IMR-90 (cell line): Measurements from ENCODE around the gene GALNT14. TPM values are rescaled to one million over a fixed set of nuclear protein-coding genes. Genes with fewer than 3 reads are reported as not detected.

Source experiments
- ATAC-seq: fragments of 200-7000 bp; cut with Tn5 transposase; 2 replicates; pipeline ENCODE4 v1.9.1; 2020; ENCODE audit warnings: low read depth, mild to moderate bottlenecking, moderate library complexity
- BruUV-seq: library from RNA; stranded (reverse); fragments of 400-500 nt; replicated peaks from 2 replicates; lab custom pipeline; 2021; lab: Mats Ljungman, UMichigan
- CTCF ChIA-PET: fragments of 300-600 bp; formaldehyde crosslinking; extraction: SDS; loops from one replicate; lab custom pipeline; 2021; ENCODE audit warnings: antibody characterized with exemption; lab: Yijun Ruan, JAX
- POLR2A ChIA-PET: fragments of 300-600 bp; sonication (Branson Sonifier 250); formaldehyde crosslinking; loops from one replicate; lab custom pipeline; 2022; ENCODE audit warnings: antibody characterized with exemption; ENCODE audit not compliant: unreplicated experiment; lab: Charles Lee
- DNase-seq: peaks from one replicate; pipeline ENCODE4 v3.0.0; 2013
- H2AFZ ChIP-seq: replicated peaks from 2 replicates; pipeline ENCODE3; 2013; ENCODE audit warnings: low read length, mild to moderate bottlenecking; ENCODE audit not compliant: poor library complexity
- H2AK5ac ChIP-seq: 2 replicates; pipeline ENCODE4 v1.6.1; 2013; ENCODE audit warnings: low read depth, low read length, inconsistent platforms
- H2AK9ac ChIP-seq: replicated peaks from 2 replicates; pipeline ENCODE3; 2013; ENCODE audit warnings: mild to moderate bottlenecking, low read depth, low read length, moderate library complexity; ENCODE audit not compliant: poor library complexity
- H2BK120ac ChIP-seq: 2 replicates; pipeline ENCODE4 v1.6.1; 2013; ENCODE audit warnings: low read depth, low read length, inconsistent platforms
- H2BK15ac ChIP-seq: 3 replicates; pipeline ENCODE4 v1.6.1; 2013; ENCODE audit warnings: low read depth, low read length, inconsistent platforms
- H2BK20ac ChIP-seq: 2 replicates; pipeline ENCODE4 v1.6.1; 2013; ENCODE audit warnings: low read depth, mild to moderate bottlenecking, inconsistent platforms, low read length, moderate library complexity
- H2BK5ac ChIP-seq: 2 replicates; pipeline ENCODE4 v1.6.1; 2013; ENCODE audit warnings: mild to moderate bottlenecking, low read depth, low read length, inconsistent platforms; ENCODE audit not compliant: poor library complexity, severe bottlenecking
- H3K14ac ChIP-seq: replicated peaks from 2 replicates; pipeline ENCODE4 v1.6.1; 2013; ENCODE audit warnings: low read depth, low read length, inconsistent platforms
- H3K18ac ChIP-seq: 2 replicates; pipeline ENCODE4 v1.6.1; 2013; ENCODE audit warnings: low read depth, low read length, control low read depth
- H3K23ac ChIP-seq: 2 replicates; pipeline ENCODE4 v1.6.1; 2013; ENCODE audit warnings: low read depth, low read length, inconsistent platforms
- H3K27ac ChIP-seq: 2 replicates; pipeline ENCODE4 v1.5.1; 2013; ENCODE audit warnings: mild to moderate bottlenecking, control low read depth, low read length; ENCODE audit not compliant: insufficient read depth
- H3K27me3 ChIP-seq: 2 replicates; pipeline ENCODE4 v1.6.1; 2013; ENCODE audit warnings: low read length; ENCODE audit not compliant: control insufficient read depth, insufficient read depth
- H3K36me3 ChIP-seq: 2 replicates; pipeline ENCODE4 v1.6.1; 2013; ENCODE audit warnings: low read length, mixed read lengths; ENCODE audit not compliant: control insufficient read depth, insufficient read depth
- H3K4ac ChIP-seq: 2 replicates; pipeline ENCODE4 v1.6.1; 2013; ENCODE audit warnings: low read depth, low read length, inconsistent platforms
- H3K4me1 ChIP-seq: 2 replicates; pipeline ENCODE4 v1.6.1; 2013; ENCODE audit warnings: low read length, mixed read lengths; ENCODE audit not compliant: control insufficient read depth, insufficient read depth
- H3K4me2 ChIP-seq: 2 replicates; pipeline ENCODE4 v1.6.1; 2013; ENCODE audit warnings: low read depth, mild to moderate bottlenecking, control low read depth, low read length, moderate library complexity
- H3K4me3 ChIP-seq: 2 replicates; pipeline ENCODE4 v1.5.1; 2013; ENCODE audit warnings: low read depth, mild to moderate bottlenecking, control low read depth, low read length, moderate library complexity; ENCODE audit not compliant: insufficient read depth
- H3K56ac ChIP-seq: 2 replicates; pipeline ENCODE4 v1.6.1; 2013; ENCODE audit warnings: low read length, inconsistent platforms; ENCODE audit not compliant: insufficient read depth; ENCODE audit errors: extremely low read depth
- H3K79me1 ChIP-seq, 2 experiments: 2 replicates each; pipeline ENCODE4 v1.6.1; 2013; ENCODE audit warnings: low read length in 2 of 2, inconsistent platforms in 1 of 2, low read depth in 1 of 2
- H3K9ac ChIP-seq: 2 replicates; pipeline ENCODE4 v1.6.1; 2013; ENCODE audit warnings: low read depth, low read length, control low read depth
- H3K9me1 ChIP-seq: 2 replicates; pipeline ENCODE4 v1.6.1; 2013; ENCODE audit warnings: low read length, inconsistent platforms; ENCODE audit not compliant: insufficient read depth
- H3K9me3 ChIP-seq: 2 replicates; pipeline ENCODE4 v1.6.1; 2013; ENCODE audit warnings: low read length; ENCODE audit not compliant: control insufficient read depth, insufficient read depth
- H4K20me1 ChIP-seq: 2 replicates; pipeline ENCODE4 v1.6.1; 2013; ENCODE audit warnings: low read length, inconsistent platforms; ENCODE audit not compliant: insufficient read depth
- H4K5ac ChIP-seq: 2 replicates; pipeline ENCODE4 v1.6.1; 2013; ENCODE audit warnings: mild to moderate bottlenecking, low read depth, low read length, control low read depth
- H4K8ac ChIP-seq, 2 experiments: 2 replicates each; pipeline ENCODE4 v1.6.1; 2013; ENCODE audit warnings: low read depth in 2 of 2, low read length in 2 of 2, control low read depth in 1 of 2, inconsistent platforms in 1 of 2
- H4K91ac ChIP-seq: 2 replicates; pipeline ENCODE4 v1.6.1; 2013; ENCODE audit warnings: low read depth, low read length, inconsistent platforms; ENCODE audit not compliant: insufficient read depth
- BHLHE40 ChIP-seq: fragments of 150-350 bp; IDR thresholded peaks from 2 replicates; pipeline ENCODE4 v1.6.1; 2016; ENCODE audit warnings: mild to moderate bottlenecking, low read depth, low read length
- CEBPB ChIP-seq: IDR thresholded peaks from 2 replicates; pipeline ENCODE4 v1.6.1; 2012; ENCODE audit warnings: low read depth, low read length, improper control_type of control experiment
- CHD1 ChIP-seq: IDR thresholded peaks from 2 replicates; pipeline ENCODE4 v1.6.1; 2012; ENCODE audit warnings: low read depth, low read length, improper control_type of control experiment
- FOS ChIP-seq: fragments of 150-350 bp; IDR thresholded peaks from 2 replicates; pipeline ENCODE4 v1.6.1; 2016; ENCODE audit warnings: low read depth, low read length
- MAFK ChIP-seq: IDR thresholded peaks from 2 replicates; pipeline ENCODE4 v1.6.1; 2012; ENCODE audit warnings: low read depth, low read length, improper control_type of control experiment
- MAZ ChIP-seq: IDR thresholded peaks from 2 replicates; pipeline ENCODE4 v1.6.1; 2012; ENCODE audit warnings: low read depth, mild to moderate bottlenecking, low read length, improper control_type of control experiment, moderate library complexity, borderline replicate concordance
- MXI1 ChIP-seq: IDR thresholded peaks from 2 replicates; pipeline ENCODE4 v1.6.1; 2012; ENCODE audit warnings: low read depth, mild to moderate bottlenecking, low read length, moderate library complexity, borderline replicate concordance
- NFE2L2 ChIP-seq: fragments of 150-350 bp; IDR thresholded peaks from 2 replicates; pipeline ENCODE4 v1.6.1; 2016; ENCODE audit warnings: low read depth, mild to moderate bottlenecking, low read length
- POLR2A ChIP-seq: IDR thresholded peaks from 2 replicates; pipeline ENCODE4 v1.6.1; 2012; ENCODE audit warnings: mild to moderate bottlenecking, low read depth, low read length
- RAD21 ChIP-seq: IDR thresholded peaks from 2 replicates; pipeline ENCODE4 v1.6.1; 2012; ENCODE audit warnings: low read length, improper control_type of control experiment
- RCOR1 ChIP-seq: IDR thresholded peaks from 2 replicates; pipeline ENCODE4 v1.6.1; 2012; ENCODE audit warnings: mild to moderate bottlenecking, low read length, improper control_type of control experiment; ENCODE audit not compliant: insufficient replicate concordance
- RFX5 ChIP-seq: IDR thresholded peaks from 2 replicates; pipeline ENCODE4 v1.8.0; 2012; ENCODE audit warnings: low read depth, mild to moderate bottlenecking, low read length, moderate library complexity
- SMC3 ChIP-seq: fragments of 150-350 bp; IDR thresholded peaks from 2 replicates; pipeline ENCODE4 v1.6.1; 2016; ENCODE audit warnings: low read depth, mild to moderate bottlenecking, antibody characterized with exemption, low read length, moderate library complexity
- WGBS, 2 experiments: methylation state at CpG; one replicate each; pipeline versions ENCODE4 v1.1.5 to v1.1.7; 2013; ENCODE audit warnings: missing lambda C conversion rate in 2 of 2; ENCODE audit not compliant: insufficient read length in 1 of 2; ENCODE audit errors: extremely low coverage in 2 of 2; 5-methylcytosine and 5-hydroxymethylcytosine counted together
- dilution Hi-C: fragments of 300-500 bp; cut with HindIII; formaldehyde crosslinking; loops from one replicate; pipeline ENCODE4 v1.14.3; 2018; ENCODE audit warnings: low sequenced_read_pairs; ENCODE audit not compliant: unreplicated experiment
- in situ Hi-C: fragments of 300-500 bp; cut with MboI; formaldehyde crosslinking; loops from 3 replicates; pipeline ENCODE4 v1.14.3; 2019; ENCODE audit warnings: low sequenced_read_pairs, inconsistent platforms, mixed read lengths
- intact Hi-C: fragments of 100-400 bp; cut with micrococcal nuclease; formaldehyde crosslinking; loops from 2 replicates; pipeline ENCODE4 v1.10.0; 2022
- polyA plus RNA-seq, 3 experiments: library from polyadenylated mRNA; depleted of rRNA; stranded (reverse); fragments of >200 nt; gene quantifications; 2 replicates each; pipeline ENCODE4 v1.2.3, GENCODE V29; 2012; ENCODE audit warnings: low replicate concordance in 1 of 3
- total RNA-seq: library from RNA; depleted of rRNA; stranded (reverse); fragments of >200 nt; gene quantifications from 2 replicates; pipeline ENCODE4 v1.2.3, GENCODE V29; 2012
- TF ChIP-seq, protein P1 (sequence below): fragments of 150-350 bp; IDR thresholded peaks from 2 replicates; pipeline ENCODE4 v1.6.1; 2017; ENCODE audit warnings: mild to moderate bottlenecking, antibody characterized with exemption, low read length, low read depth
- TF ChIP-seq, protein P2 (sequence below): conservative IDR thresholded peaks from 2 replicates; pipeline ENCODE4 v1.5.1; 2012; ENCODE audit warnings: mild to moderate bottlenecking, low read depth, low read length, improper control_type of control experiment
- TF ChIP-seq, protein P3 (sequence below): fragments of 150-350 bp; IDR thresholded peaks from 2 replicates; pipeline ENCODE4 v1.6.1; 2016; ENCODE audit warnings: low read depth, mild to moderate bottlenecking, low read length, moderate library complexity, borderline replicate concordance

Gene GALNT14
- total and polyA plus RNA-seq, 2 of the 4 experiments (the other 2 are of a cell fraction), result 0.15 to 0.18 TPM

DNA sequence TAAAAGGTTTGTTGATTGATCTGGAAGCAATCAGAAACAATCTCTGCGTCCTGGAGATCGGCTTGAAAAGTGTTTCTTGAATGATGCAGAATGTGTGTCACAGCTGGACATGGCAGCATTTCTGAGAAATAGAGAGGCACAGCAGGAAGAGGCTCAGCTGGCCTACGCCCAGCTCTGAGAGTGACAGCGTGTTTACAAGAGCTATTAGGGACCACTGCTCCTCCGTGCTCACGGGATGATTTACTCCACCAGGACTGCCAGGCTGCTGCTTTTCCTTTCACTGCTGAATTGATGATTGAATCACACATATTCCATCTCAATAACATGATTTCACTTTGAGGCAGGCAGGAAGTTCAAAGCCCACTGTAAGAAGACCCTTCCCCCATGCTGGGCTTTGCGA lies 62.8 kb downstream of the GALNT14 start:
- Histone ChIP-seq H2BK120ac (no peak overlapping the region), H3K4me2 (no peak overlapping the region), H2AFZ (no peak overlapping the region), H4K91ac (no peak overlapping the region), H4K5ac (no peak overlapping the region), H3K56ac (no peak overlapping the region), H3K9ac (no peak overlapping the region), H4K8ac (no peak overlapping the region), H3K36me3 (no peaks in the 10 kb centered on the region), H2BK20ac (no peak overlapping the region), H3K14ac (no peak overlapping the region), H2AK9ac (no peak overlapping the region), H2BK15ac (no peak overlapping the region), H3K9me3 (no peaks in the 10 kb centered on the region), H3K27ac (no peak overlapping the region), H3K4me3 (no peak overlapping the region), H3K9me1 (no peaks in the 10 kb centered on the region), H3K4ac (no peak overlapping the region), H3K23ac (no peak overlapping the region), H3K27me3 (no peaks in the 10 kb centered on the region), H3K79me1 (no peaks in the 10 kb centered on the region), H3K4me1 (no peaks in the 10 kb centered on the region), H3K18ac (no peak overlapping the region), H2BK5ac (no peak overlapping the region), H4K20me1 (no peaks in the 10 kb centered on the region), H2AK5ac (no peak overlapping the region)
- DNase-seq, result no peak
- intact Hi-C loops (no loop called here), in situ Hi-C loops (no loop called here), dilution Hi-C loops (no loop called here)
- POLR2A ChIA-PET, result no interaction called here
- ATAC-seq, result no peak
- TF ChIP-seq FOS (no peak), POLR2A (no peak), RFX5 (no peak), CHD1 (no peak), RCOR1 (no peak), NFE2L2 (no peak), CEBPB (no peak), SMC3 (no peak), MAZ (no peak), MXI1 (no peak), BHLHE40 (no peak), RAD21 (no peak), MAFK (no peak)
- TF ChIP-seq, protein P1, sequence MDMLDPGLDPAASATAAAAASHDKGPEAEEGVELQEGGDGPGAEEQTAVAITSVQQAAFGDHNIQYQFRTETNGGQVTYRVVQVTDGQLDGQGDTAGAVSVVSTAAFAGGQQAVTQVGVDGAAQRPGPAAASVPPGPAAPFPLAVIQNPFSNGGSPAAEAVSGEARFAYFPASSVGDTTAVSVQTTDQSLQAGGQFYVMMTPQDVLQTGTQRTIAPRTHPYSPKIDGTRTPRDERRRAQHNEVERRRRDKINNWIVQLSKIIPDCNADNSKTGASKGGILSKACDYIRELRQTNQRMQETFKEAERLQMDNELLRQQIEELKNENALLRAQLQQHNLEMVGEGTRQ, result no peak
- TF ChIP-seq, protein P2, sequence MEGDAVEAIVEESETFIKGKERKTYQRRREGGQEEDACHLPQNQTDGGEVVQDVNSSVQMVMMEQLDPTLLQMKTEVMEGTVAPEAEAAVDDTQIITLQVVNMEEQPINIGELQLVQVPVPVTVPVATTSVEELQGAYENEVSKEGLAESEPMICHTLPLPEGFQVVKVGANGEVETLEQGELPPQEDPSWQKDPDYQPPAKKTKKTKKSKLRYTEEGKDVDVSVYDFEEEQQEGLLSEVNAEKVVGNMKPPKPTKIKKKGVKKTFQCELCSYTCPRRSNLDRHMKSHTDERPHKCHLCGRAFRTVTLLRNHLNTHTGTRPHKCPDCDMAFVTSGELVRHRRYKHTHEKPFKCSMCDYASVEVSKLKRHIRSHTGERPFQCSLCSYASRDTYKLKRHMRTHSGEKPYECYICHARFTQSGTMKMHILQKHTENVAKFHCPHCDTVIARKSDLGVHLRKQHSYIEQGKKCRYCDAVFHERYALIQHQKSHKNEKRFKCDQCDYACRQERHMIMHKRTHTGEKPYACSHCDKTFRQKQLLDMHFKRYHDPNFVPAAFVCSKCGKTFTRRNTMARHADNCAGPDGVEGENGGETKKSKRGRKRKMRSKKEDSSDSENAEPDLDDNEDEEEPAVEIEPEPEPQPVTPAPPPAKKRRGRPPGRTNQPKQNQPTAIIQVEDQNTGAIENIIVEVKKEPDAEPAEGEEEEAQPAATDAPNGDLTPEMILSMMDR, result no peak
- TF ChIP-seq, protein P3, sequence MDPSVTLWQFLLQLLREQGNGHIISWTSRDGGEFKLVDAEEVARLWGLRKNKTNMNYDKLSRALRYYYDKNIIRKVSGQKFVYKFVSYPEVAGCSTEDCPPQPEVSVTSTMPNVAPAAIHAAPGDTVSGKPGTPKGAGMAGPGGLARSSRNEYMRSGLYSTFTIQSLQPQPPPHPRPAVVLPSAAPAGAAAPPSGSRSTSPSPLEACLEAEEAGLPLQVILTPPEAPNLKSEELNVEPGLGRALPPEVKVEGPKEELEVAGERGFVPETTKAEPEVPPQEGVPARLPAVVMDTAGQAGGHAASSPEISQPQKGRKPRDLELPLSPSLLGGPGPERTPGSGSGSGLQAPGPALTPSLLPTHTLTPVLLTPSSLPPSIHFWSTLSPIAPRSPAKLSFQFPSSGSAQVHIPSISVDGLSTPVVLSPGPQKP, result no peak
- CTCF ChIA-PET, result no interaction called here
- 7% methylated on average over 3 of the region's 7 CpGs; no CpG with 5 or more reads in 1 of the 2 experiments for WGBS, 2 experiments
- BruUV-seq, result no TSS peak
